NT2/D1 (cell line): ENCODE results near the gene ZNF518B.
"Not testable (repeated sequence)": the region's sequence is repeated elsewhere in the genome, so short reads cannot be mapped to it uniquely, and the experiment has no call there.

ENCODE experiments used
- DNase-seq: peaks from one replicate; pipeline ENCODE4 v3.0.0-alpha.2; 2011; ENCODE audit warnings: low read depth, low spot score
- H3K27me3 ChIP-seq: 2 replicates; pipeline ENCODE4 v1.6.0; 2011; ENCODE audit warnings: mild to moderate bottlenecking; ENCODE audit not compliant: insufficient read length, insufficient read depth
- H3K36me3 ChIP-seq: 2 replicates; pipeline ENCODE4 v1.6.1; 2011; ENCODE audit warnings: mild to moderate bottlenecking, low read length, mixed read lengths; ENCODE audit not compliant: insufficient read depth, insufficient read length
- H3K4me1 ChIP-seq: 2 replicates; pipeline ENCODE4 v1.5.1; 2011; ENCODE audit not compliant: insufficient read depth, insufficient read length
- H3K4me3 ChIP-seq: 2 replicates; pipeline ENCODE4 v1.5.1; 2011; ENCODE audit warnings: low read depth; ENCODE audit not compliant: insufficient read length
- H3K9ac ChIP-seq: 2 replicates; pipeline ENCODE4 v1.6.0; 2011; ENCODE audit warnings: low read depth; ENCODE audit not compliant: insufficient read length
- H3K9me3 ChIP-seq: 2 replicates; pipeline ENCODE4 v1.5.1; 2011; ENCODE audit warnings: mild to moderate bottlenecking, low read length; ENCODE audit not compliant: insufficient read depth
- SUZ12 ChIP-seq: IDR thresholded peaks from 2 replicates; pipeline ENCODE4 v1.6.1; 2011; ENCODE audit not compliant: insufficient read length, insufficient read depth; ENCODE audit errors: extremely low read depth
- YY1 ChIP-seq: IDR thresholded peaks from 2 replicates; pipeline ENCODE4 v1.6.1; 2011; ENCODE audit not compliant: insufficient read length, insufficient read depth
- ZNF274 ChIP-seq: IDR thresholded peaks from 2 replicates; pipeline ENCODE4 v1.6.1; 2011; ENCODE audit warnings: mild to moderate bottlenecking, low read depth, low read length

Gene ZNF518B

DNA sequence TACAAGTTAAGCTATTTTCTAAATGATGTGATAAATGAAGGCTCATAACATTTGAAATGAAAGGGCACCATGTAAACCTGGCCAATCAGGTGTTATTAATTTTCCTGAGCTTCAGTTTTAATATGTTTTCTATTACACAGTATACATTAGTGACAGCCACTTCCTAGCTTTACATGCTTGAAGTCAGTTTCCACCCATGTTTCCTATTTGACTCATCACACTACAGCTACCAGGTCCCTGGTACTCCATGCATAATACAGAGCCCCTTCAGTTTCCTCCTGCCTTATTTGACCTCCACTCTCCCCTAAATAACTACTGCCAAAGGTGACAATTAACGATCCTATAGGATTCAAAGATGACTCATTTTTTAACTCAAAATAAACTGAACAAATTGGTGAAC is 18.3 kb downstream of the ZNF518B start:
- DNase-seq: no peak
- peaks cover 2% of the 10 kb centered on the region; the same call in 1 of the 2 replicates for H3K9me3 ChIP-seq
- H3K4me1 ChIP-seq: no peaks in the 10 kb centered on the region
- H3K4me3 ChIP-seq: no peak overlapping the region
- H3K27me3 ChIP-seq: no peaks in the 10 kb centered on the region
- H3K9ac ChIP-seq: no peak overlapping the region
- H3K36me3 ChIP-seq: peaks cover 24% of the 10 kb centered on the region
- no peak for TF ChIP-seq YY1
- no peak for TF ChIP-seq SUZ12
- no peak for TF ChIP-seq ZNF274

DNA sequence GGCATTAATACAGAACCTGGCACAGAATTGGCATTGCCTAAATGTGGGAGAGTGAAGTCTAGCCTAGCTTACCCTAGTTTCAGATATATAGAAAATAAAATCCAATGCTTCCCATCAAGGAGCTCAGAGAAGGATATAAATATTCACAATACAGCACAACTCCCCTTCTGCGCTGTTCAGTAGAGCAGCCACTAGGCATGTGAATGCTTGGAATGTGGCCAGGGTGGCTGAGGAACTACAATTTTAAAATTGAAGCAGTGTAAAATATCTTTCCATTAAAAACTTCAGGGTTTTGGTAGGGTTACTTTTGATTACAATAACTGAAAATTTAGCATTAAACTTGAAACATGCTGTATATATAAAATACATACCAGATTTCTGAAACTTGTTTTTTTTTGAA is 19.5 kb downstream of the ZNF518B start:
- TF ChIP-seq ZNF274: no peak
- TF ChIP-seq YY1: no peak
- no peaks in the 10 kb centered on the region for H3K4me1 ChIP-seq
- DNase-seq: no peak
- H3K36me3 ChIP-seq: peaks cover 15% of the 10 kb centered on the region
- no peak overlapping the region for H3K9ac ChIP-seq
- H3K27me3 ChIP-seq: no peaks in the 10 kb centered on the region
- H3K4me3 ChIP-seq: no peak overlapping the region
- H3K9me3 ChIP-seq: no peaks in the 10 kb centered on the region

DNA sequence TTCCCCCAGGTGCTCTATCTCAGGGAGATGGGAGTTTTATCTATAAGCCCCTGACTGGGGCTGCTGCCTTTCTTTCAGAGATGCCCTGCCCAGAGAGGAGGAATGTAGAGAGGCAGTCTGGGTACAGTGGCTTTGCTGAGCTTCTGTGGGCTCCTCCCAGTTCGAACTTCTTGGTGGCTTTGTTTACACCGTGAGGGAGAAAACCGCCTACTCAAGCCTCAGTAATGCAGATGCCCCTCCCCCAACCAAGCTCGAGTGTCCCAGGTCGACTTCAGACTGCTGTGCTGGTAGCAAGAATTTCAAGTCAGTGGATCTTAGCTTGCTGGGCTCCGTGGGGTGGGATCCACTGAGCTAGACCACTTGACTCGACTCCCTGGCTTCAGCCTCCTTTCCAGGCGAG is 29.5 kb downstream of the ZNF518B start:
- H3K36me3 ChIP-seq: not testable (repeated sequence)

DNA sequence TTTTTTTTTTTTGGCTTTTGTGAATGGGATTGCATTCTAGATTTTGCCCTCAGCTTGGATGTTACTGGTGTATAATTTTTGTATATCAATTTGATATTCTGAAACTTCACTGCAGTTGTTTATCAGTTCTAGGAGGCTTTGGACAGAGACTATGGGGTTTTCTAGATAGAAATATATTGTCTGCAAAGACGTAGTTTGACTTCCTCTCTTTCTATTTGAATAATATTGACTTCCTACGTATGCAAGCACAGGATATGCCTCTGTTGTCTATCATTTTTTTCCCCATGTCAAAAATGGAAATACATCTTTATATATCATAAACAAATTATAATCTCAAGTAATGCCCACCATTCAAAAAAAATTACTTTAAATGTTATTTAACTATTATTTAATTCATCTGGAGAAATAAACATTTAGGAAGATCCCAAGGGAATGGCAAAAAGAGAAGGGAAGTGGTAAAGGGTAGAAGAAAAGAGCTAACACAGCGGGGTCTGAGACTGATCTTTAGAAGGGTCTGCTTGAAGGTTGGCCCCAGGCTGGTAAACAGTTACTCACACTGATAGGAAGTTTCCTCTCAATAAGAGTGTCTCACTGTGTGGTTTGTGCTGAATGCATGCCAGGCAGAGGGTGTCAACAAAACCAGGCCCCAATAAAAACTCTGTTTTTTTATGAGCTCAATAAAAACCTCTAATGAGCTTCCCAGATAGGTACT is 35.7 kb downstream of the ZNF518B start:
- peaks cover 9% of the 10 kb centered on the region; the same call in 1 of the 2 replicates for H3K9me3 ChIP-seq
- H3K27me3 ChIP-seq: no peaks in the 10 kb centered on the region
- no peak overlapping the region for H3K9ac ChIP-seq
- no peak for DNase-seq
- H3K36me3 ChIP-seq: no peaks in the 10 kb centered on the region
- no peak overlapping the region for H3K4me3 ChIP-seq
- no peaks in the 10 kb centered on the region for H3K4me1 ChIP-seq
- no peak for TF ChIP-seq ZNF274
- no peak for TF ChIP-seq SUZ12
- no peak for TF ChIP-seq YY1

More for the DNA sequence above, 29.5 kb downstream of the ZNF518B start:
- H3K27me3 ChIP-seq, H3K4me3 ChIP-seq, H3K9ac ChIP-seq, H3K4me1 ChIP-seq: not testable (repeated sequence)
- DNase-seq: peak; percentile 73
- H3K9me3 ChIP-seq: peaks cover 18% of the 10 kb centered on the region; the same call in 1 of the 2 replicates

DNA sequence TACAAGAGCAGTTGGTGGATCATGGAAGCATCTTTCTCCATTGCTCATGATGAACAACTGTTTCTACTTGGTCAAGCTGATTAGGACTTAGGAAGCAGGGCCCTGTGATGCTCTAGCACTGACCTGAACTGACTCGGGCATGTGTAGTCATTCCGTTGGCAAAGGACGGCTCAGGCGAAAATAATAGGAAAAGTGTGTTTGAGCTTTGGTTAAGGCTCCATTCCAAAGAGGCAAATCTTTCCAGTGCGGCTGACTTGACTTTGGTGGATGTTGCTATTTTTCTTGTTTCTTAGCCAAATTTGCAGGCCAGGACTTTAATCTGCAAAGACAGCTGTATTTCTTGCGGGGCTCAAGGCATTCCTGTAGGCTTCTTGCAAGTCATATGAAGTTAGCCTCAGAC is 39.5 kb downstream of the ZNF518B start:
- H3K9ac ChIP-seq: no peak overlapping the region
- no peak for TF ChIP-seq ZNF274
- no peak for TF ChIP-seq YY1
- no peak for TF ChIP-seq SUZ12

DNA sequence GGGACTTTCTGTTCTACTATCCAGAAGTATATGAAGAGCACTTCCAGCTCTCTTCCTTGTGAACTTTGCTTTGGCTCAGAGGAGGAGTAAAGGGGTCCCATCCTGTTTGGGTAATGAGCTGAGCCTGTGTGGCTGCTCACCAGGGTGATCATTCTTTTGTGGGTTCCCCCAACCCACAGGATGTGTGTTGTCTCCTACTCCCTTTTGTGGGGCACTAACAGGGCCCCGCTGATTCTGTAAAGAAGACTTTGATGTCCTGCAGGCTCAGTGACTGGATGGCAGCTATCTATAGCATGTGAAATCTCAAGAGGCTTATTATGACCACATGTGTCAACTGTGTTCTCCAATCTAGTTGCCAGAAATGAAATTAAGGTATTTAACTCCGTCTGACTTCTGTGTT is 40.8 kb downstream of the ZNF518B start:
- DNase-seq: no peak
- TF ChIP-seq YY1 (no peak), ZNF274 (no peak), SUZ12 (no peak)
- Histone ChIP-seq H3K27me3 (no peaks in the 10 kb centered on the region), H3K4me1 (no peaks in the 10 kb centered on the region), H3K9me3 (peaks cover 9% of the 10 kb centered on the region; the same call in 1 of the 2 replicates), H3K9ac (no peak overlapping the region), H3K36me3 (no peaks in the 10 kb centered on the region), H3K4me3 (no peak overlapping the region)

More for the DNA sequence above, 39.5 kb downstream of the ZNF518B start:
- H3K9me3 ChIP-seq: peaks cover 9% of the 10 kb centered on the region; the same call in 1 of the 2 replicates
- no peak overlapping the region for H3K4me3 ChIP-seq
- H3K36me3 ChIP-seq: no peaks in the 10 kb centered on the region
- no peaks in the 10 kb centered on the region for H3K27me3 ChIP-seq
- no peaks in the 10 kb centered on the region for H3K4me1 ChIP-seq
- no peak for DNase-seq

DNA sequence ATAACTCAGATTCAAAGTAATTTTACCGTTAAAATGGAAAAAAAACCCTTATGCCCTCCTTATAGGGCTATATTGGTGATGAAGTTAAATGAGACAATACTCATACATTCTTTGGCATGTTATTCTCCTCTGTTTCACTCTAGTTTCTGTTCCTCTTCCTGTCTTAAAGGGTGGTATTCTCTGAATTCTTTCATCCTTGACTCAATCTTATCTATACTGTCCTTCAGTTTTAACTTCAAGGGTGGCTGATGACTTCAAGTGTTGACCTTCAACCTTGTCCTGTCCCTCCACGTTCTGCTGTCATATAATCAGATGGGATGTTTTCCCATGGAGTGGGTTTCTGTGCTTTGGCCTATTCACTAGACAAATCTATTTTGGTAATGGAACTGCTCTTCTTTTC is 44.0 kb downstream of the ZNF518B start:
- no peaks in the 10 kb centered on the region for H3K9me3 ChIP-seq
- no peak overlapping the region for H3K9ac ChIP-seq
- DNase-seq: no peak
- no peaks in the 10 kb centered on the region for H3K27me3 ChIP-seq
- TF ChIP-seq ZNF274: no peak
- no peak for TF ChIP-seq SUZ12
- TF ChIP-seq YY1: no peak
- no peaks in the 10 kb centered on the region for H3K4me1 ChIP-seq
- no peak overlapping the region for H3K4me3 ChIP-seq
- H3K36me3 ChIP-seq: no peaks in the 10 kb centered on the region
